NK-92 (cell line): ENCODE measurements around the gene VSIG10.
"Not testable (repeated sequence)": the region's sequence is repeated elsewhere in the genome, so short reads cannot be mapped to it uniquely, and the experiment has no call there.

Experiments used
- DNase-seq: peaks from one replicate; lab custom pipeline; 2025; ENCODE audit not compliant: unreplicated experiment; lab: John Stamatoyannopoulos, UW

VSIG10 gene

DNA sequence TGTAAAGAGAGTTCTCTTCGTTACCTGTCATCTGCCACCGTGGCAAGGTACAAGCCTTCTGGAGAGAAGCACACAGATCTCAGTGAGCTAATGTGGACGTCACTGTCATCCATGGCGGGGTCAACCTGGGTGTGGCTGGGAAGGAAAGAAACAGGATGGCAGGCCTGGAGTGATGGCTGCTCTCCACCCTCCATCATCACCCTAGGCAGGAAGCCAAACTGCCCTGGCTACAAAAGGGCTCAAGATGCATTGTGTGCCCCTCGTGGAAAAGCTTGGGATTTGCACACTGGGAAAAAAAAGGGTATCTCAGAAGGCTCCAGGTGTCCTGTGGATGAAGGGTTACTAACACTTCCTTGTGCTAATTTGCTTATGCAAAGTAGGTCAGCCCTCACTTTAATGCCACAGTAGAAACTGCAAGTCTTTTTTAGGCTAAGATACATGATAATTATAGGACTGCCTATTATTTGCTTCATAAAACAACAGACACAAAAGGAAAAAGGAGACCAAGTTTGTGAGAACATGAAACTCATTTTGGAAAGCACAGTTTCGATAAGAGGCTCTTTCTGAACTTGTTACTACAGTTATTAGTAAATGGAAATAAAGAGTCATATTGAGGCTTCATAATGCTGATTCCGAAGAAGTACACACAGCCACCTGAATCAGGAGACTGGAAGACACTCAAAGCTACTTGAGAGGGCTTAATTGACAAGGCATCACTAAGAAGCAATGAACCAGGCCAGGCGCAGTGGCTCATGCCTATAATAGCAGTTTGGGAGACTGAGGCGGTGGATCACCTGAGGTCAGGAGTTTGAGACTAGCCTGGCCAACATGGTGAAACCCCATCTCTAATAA lies 68.4 kb downstream of the VSIG10 start:
- DNase-seq = no peak

DNA sequence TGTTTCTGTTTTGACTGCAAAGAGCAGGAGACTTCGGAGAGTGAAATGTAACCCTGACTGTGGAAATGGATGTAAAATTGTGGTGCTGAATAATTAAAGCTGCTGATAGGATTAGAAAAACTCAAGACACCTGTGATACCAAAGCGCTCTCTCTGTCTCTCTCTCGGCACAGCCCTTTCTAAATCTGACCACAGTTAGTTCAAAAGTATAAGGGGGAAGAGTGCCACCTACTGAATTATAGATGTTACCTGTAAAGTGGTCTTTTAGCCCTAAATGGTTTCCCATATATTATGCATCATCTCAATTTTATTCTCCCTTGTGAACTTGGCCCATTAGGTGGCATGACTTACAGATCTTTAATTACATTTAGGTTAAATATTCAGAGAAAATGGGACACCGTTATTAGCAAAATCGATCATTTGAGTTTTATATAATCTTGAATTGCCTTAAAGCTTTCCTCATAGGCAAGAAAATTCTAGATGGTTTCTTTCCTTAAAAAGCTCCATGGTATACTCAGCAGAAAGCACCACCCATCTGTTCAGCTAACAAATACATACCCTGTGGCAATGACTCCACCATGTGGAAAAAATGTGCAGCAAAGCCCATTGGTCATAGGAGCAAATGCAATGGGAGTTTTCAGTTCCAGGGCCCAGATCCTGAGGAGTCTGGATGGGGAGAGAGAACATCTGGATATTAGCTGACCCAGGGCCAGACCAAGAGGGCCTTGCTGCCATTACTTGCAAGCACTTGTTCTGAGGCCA lies 69.2 kb downstream of the VSIG10 start:
- no peak for DNase-seq

DNA sequence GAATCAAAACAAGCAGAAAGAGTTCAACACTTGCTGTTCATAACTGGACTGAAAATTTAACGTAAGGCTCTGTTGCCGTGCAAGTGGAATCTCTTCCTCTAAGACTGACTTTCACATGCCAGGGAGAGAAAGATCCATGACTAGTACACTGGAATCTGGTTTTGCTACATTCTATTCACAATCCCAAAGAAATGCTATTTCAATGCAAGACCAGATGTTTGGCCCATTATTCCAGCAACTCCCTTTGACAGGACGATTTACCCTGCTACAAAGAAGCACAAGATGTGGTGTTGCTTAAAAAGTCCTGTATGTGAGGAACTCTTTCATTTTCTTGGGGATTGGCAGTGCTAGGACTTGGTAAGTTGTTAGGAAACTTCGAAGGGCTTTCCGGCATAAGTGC lies 69.9 kb downstream of the VSIG10 start:
- no peak for DNase-seq

GRCh38 chr12:118033323-118033722 lies 70.5 kb downstream of the VSIG10 start:
- no peak for DNase-seq

DNA sequence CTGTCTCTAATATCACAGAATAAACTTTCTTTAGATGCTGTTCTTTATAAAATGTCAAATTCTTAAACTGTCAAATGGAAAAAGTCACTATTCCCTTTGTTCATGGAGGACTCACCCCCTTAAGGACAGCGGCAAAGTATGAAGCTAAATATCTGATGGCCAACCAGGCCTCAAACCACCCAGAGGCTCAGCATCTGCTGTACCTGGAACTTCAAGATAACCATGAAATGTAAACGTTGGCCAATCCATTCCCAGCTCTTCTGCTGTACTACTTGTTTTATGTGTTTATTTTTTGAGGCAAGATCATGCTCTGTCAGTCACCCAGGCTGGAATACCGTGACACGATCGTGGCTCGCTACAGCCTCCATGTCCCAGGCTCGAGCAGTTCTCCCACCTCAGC lies 71.6 kb downstream of the VSIG10 start:
- DNase-seq = no peak

- no peak for DNase-seq
Measured at GRCh38 chr12:118029166-118029565, 74.6 kb downstream of the VSIG10 start.

DNA sequence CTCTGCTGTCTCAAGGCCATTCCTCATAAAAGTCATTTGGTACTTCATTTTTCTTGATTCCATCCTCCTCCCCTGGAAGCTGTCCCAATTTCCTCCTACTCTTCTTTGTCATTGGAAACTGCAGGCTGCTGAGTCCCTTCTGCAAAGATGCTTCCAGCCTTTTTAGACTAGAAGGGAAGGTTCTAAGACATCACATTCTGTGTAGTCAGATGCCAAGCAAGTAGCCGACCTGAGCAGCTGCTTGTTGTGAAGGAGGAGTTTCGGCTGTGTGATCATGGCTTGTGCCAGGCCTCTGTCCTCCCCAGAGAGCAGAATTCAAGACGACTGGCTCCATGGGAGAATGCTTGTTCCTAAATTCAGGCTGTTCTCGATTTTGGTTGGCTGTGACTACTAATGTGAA lies 78.6 kb downstream of the VSIG10 start:
- DNase-seq = no peak

- no peak for DNase-seq
Measured at GRCh38 chr12:118023301-118023860, 80.4 kb downstream of the VSIG10 start.

GRCh38 chr12:118022728-118023109 lies 81.1 kb downstream of the VSIG10 start:
- no peak for DNase-seq

DNA sequence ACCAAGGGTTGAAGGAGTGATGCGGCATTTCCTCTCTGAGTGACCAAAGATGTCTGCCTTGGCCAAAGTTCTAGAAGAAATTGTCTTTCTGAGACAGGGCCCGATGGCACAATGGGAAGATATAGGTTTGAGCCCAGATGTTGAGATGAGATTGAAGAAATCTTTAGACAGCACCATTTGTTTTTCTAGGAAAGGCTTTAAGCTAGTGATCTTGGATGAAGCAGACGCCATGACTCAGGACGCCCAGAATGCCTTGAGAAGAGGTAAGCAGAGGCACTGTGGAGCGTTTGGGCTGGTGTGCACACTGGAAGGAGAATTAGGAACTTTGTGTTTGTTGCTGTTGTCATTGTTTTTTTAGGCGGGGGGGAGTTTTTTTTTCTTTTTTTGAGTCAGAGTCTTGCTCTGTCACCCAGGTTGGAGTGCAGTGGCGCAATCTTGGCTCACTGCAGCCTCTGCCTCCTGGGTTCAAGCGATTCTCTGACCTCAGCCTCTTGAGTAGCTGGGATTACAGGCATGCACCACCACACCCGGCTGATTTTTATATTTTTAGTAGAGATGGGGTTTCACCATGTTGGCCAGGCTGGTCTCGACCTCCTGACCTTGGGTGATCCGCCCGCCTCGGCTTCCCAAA lies 81.6 kb downstream of the VSIG10 start:
- not testable (repeated sequence) for DNase-seq

DNA sequence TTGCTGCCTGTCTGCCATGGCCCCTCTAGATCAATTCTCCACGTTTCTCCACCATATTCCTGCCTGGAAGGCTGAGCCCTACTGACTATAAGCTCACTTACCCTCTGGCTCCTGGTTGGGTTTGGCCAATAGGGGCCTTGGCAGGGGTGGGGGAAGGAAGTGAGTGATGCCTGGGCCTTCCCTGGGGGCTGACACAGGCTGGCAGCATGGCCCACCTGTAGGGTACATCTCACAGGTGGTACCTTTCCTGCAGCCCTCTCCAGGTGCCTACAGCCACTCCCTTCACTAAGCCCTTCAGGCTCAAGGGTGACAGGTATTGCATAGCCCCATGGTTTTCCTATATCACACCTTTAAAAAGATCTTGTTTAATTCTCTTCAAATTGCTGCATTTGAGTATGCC lies 83.8 kb downstream of the VSIG10 start:
- DNase-seq = no peak

DNA sequence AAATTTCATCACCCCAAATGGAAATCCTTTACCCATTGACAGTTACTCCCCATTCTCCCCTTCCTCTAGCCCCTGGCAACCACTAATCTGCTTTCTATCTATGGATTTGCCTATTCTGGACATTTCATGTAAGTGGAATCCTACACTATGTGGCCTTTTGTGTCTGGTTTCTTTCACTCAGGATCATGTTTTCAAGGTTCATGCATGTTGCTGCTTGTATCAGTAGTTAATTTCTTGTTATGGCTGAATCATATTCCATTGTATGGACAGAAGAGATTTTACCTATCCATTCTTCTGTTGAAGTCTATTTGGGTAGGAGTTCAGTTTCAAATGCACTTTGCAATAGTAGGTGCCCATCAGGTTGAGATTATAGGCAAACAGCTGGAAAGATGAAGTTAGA lies 85.9 kb downstream of the VSIG10 start:
- DNase-seq = no peak

- DNase-seq = peak; percentile 85
Measured at GRCh38 chr12:118016424-118017264, 87.2 kb downstream of the VSIG10 start, which contains the start of gene RFC5. Gene RFC5, plus strand, starts transcription at chr12:118016703. Its CDS starts 125 bp downstream, at chr12:118016828.

DNA sequence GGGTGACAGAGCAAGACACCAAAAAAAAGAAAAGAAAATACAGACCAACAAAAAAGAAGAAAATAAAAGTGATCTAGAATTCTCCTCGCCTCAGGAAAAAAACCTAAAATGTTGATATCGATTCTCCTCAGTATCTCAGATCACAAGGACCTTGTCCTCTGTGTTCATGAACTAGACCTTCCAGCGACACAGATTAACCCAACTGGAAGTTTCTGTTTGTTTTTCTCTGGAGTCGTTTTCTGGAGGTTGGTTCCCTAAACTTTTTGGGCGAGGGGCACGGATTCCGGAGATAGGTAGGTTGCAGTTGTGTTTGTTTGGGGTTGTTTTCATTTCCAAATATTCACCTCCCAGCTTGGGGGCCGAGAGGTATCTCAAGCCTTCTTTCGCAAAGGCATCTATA lies 87.9 kb downstream of the VSIG10 start:
- no peak for DNase-seq

- DNase-seq = no peak
Measured at GRCh38 chr12:118015306-118015705, 88.5 kb downstream of the VSIG10 start.
